Spleen (tissue), 11 donors: ENCODE results near the gene UNC13B. TPM values are rescaled to one million over a fixed set of nuclear protein-coding genes. Genes with fewer than 3 reads are reported as not detected.

ENCODE experiments used
- DNase-seq: peaks from one replicate; pipeline ENCODE4 v3.0.0-alpha.2; 2020
- H3K27ac ChIP-seq, 8 donors: fragments of 200-600 bp; sonication (generic) in 7 of 8; 1 replicate in 4 of 8; 2 replicates in 4 of 8; pipeline versions ENCODE4 v1.5.0 to v1.8.0; 2016 to 2021; ENCODE audit warnings: inconsistent platforms in 4 of 8, mild to moderate bottlenecking in 4 of 8, moderate library complexity in 1 of 8
- H3K27me3 ChIP-seq, 7 donors: fragments of 200-600 bp; sonication (generic) in 6 of 7; replicated peaks in 1 of 7; 1 replicate in 4 of 7; 2 replicates in 3 of 7; pipeline versions ENCODE4 v1.5.0 to v1.8.0; 2016 to 2021; ENCODE audit warnings: inconsistent platforms in 3 of 7, mild to moderate bottlenecking in 1 of 7
- H3K36me3 ChIP-seq, 6 donors: fragments of 200-600 bp; sonication (generic) in 5 of 6; 1 replicate in 4 of 6; 2 replicates in 2 of 6; pipeline versions ENCODE4 v1.5.0 to v1.8.0; 2016 to 2021; ENCODE audit warnings: inconsistent platforms in 2 of 6
- H3K4me1 ChIP-seq, 6 donors: fragments of 200-600 bp; sonication (generic) in 5 of 6; 1 replicate in 3 of 6; 2 replicates in 3 of 6; pipeline versions ENCODE4 v1.5.0 to v1.8.0; 2016 to 2021; ENCODE audit warnings: inconsistent platforms in 3 of 6
- H3K4me3 ChIP-seq, 8 donors: fragments of 200-600 bp; sonication (generic) in 7 of 8; 1 replicate in 4 of 8; 2 replicates in 4 of 8; pipeline versions ENCODE4 v1.5.0 to v1.8.0; 2016 to 2021; ENCODE audit warnings: inconsistent platforms in 4 of 8, mild to moderate bottlenecking in 4 of 8, moderate library complexity in 2 of 8
- H3K9me3 ChIP-seq, 8 donors: fragments of 200-600 bp; sonication (generic) in 7 of 8; 1 replicate in 4 of 8; 2 replicates in 4 of 8; pipeline versions ENCODE4 v1.5.0 to v1.8.0; 2016 to 2021; ENCODE audit warnings: inconsistent platforms in 4 of 8
- POLR2A ChIP-seq, 3 donors: fragments of 450-650 bp; IDR thresholded peaks; one replicate each; pipeline ENCODE4 v1.5.1; 2017; ENCODE audit warnings: antibody characterized with exemption in 3 of 3, mild to moderate bottlenecking in 1 of 3
- POLR2AphosphoS5 ChIP-seq, 3 donors: sonication (generic); formaldehyde crosslinking; IDR thresholded peaks; one replicate each; pipeline ENCODE4 v1.5.1; 2017; ENCODE audit warnings: antibody characterized with exemption in 3 of 3
- whole genome bisulfite sequencing, 5 donors: extraction: QIAGEN DNeasy Blood & Tissue Kit in 3 of 5; methylation state at CpG; one replicate each; pipeline versions ENCODE4 v1.1.5 to v1.1.7; 2013 to 2018; 5-methylcytosine and 5-hydroxymethylcytosine counted together
- intact Hi-C: fragments of 100-400 bp; cut with DNase I; formaldehyde crosslinking; loops from one replicate; pipeline ENCODE4 v1.15.0; 2023; ENCODE audit warnings: low total_unique reads
- polyA plus RNA-seq, 3 donors: library from polyadenylated mRNA; stranded (reverse); fragments of 200-250 nt; gene quantifications; one replicate each; pipeline ENCODE4 v1.2.1, GENCODE V29; 2013
- total RNA-seq, 7 donors: library from RNA; depleted of rRNA in 3 of 7; stranded (reverse); fragments of >200 nt in 3 of 7; fragmentation: NEBNext Ultra II Directional in 4 of 7; extraction: Animal tissue kit (Norgen Biotek cat#: 25700) in 4 of 7; gene quantifications; one replicate each; pipeline versions ENCODE4 v1.1.0 to v1.2.1, GENCODE V29; 2016 to 2021
- TF ChIP-seq, protein P1 (sequence below), 11 experiments: fragments of 200-600 bp in 7 of 11; fragments of 450-650 bp in 4 of 11; sonication (generic) in 4 of 11; IDR thresholded peaks in 8 of 11; conservative IDR thresholded peaks in 3 of 11; 1 replicate in 7 of 11; 2 replicates in 4 of 11; pipeline versions ENCODE4 v1.4.0 to v1.8.0; 2016 to 2021; ENCODE audit warnings: antibody characterized with exemption in 11 of 11, inconsistent platforms in 4 of 11, mild to moderate bottlenecking in 1 of 11
- donor health status: healthy with polysubstance abuse.
- donor health status: DM: no; HTN: no; CAD: no; lungs with moderate emphysema.
- donor health status: DM: no; HTN: no; CAD: no.
- donor health status: Bipolar disorder and iron deficiency.
- donor health status: healthy.
- donor health status: DM: no; HTN: no; CAD: no.
- donor health status: DM: yes; HTN: yes; CAD: no.

UNC13B gene
- total and polyA plus RNA-seq, 10 donors, result 2.4 to 18.7 (median 12.1) TPM

- intact Hi-C loops, result no loop called here
- no peak overlapping the region for H3K4me3 ChIP-seq
- no peaks in the 10 kb centered on the region for H3K36me3 ChIP-seq
- TF ChIP-seq POLR2A (IDR thresholded peaks at IDR 0.05) (no peak), POLR2AphosphoS5 (IDR thresholded peaks at IDR 0.05) (no peak)
- TF ChIP-seq, protein P1, sequence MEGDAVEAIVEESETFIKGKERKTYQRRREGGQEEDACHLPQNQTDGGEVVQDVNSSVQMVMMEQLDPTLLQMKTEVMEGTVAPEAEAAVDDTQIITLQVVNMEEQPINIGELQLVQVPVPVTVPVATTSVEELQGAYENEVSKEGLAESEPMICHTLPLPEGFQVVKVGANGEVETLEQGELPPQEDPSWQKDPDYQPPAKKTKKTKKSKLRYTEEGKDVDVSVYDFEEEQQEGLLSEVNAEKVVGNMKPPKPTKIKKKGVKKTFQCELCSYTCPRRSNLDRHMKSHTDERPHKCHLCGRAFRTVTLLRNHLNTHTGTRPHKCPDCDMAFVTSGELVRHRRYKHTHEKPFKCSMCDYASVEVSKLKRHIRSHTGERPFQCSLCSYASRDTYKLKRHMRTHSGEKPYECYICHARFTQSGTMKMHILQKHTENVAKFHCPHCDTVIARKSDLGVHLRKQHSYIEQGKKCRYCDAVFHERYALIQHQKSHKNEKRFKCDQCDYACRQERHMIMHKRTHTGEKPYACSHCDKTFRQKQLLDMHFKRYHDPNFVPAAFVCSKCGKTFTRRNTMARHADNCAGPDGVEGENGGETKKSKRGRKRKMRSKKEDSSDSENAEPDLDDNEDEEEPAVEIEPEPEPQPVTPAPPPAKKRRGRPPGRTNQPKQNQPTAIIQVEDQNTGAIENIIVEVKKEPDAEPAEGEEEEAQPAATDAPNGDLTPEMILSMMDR (IDR thresholded peaks at IDR 0.05 in 8 of 11, conservative IDR thresholded peaks at IDR 0.05 in 3 of 11), result no peak
- no peak overlapping the region for H3K27ac ChIP-seq
- DNase-seq, result no peak
- H3K27me3 ChIP-seq, result no peaks in the 10 kb centered on the region
- H3K4me1 ChIP-seq, result no peaks in the 10 kb centered on the region
- 89 to 93% (median 91%) methylated on average over 6 of the region's 6 CpGs for WGBS, 5 donors
- H3K9me3 ChIP-seq, result peaks cover 0 to 35% (median 18%) of the 10 kb centered on the region in 8 donors
Measured at GRCh38 chr9:35220659-35221338, 59.0 kb downstream of the UNC13B start.

DNA sequence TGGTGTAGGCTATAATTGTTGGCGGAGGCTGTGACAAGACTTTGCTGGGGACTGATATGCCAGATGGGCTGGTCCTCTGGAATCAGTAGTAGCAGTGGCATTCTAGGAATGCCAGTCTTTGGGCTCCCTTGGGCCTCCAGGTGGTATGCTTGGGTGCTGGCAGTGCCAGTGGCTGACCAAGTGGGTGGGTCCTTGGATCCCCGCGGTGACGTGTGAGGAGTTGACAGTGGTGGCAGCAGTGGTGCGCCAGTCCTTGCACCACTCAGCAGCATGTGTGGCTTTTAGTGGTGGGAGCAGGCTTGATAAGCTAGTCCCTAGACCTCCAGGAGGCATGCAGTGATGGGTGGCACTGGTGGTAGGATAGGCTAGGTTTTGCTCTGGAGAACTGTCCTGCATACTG is 63.9 kb downstream of the UNC13B start:
- H3K27ac ChIP-seq, result no peak overlapping the region
- H3K4me3 ChIP-seq, result no peak overlapping the region
- 83 to 98% (median 96%) methylated on average over 5 of the region's 5 CpGs for WGBS, 5 donors
- TF ChIP-seq POLR2A (IDR thresholded peaks at IDR 0.05) (no peak), POLR2AphosphoS5 (IDR thresholded peaks at IDR 0.05) (no peak)
- TF ChIP-seq, protein P1 (IDR thresholded peaks at IDR 0.05 in 8 of 11, conservative IDR thresholded peaks at IDR 0.05 in 3 of 11), result no peak
- no peak for DNase-seq
- intact Hi-C loops, result no loop called here
- H3K36me3 ChIP-seq, result no peaks in the 10 kb centered on the region
- H3K27me3 ChIP-seq, result no peaks in the 10 kb centered on the region
- peaks cover 0 to 6% (median 0%) of the 10 kb centered on the region in 6 donors for H3K4me1 ChIP-seq
- H3K9me3 ChIP-seq, result peaks cover 0 to 34% (median 16%) of the 10 kb centered on the region in 8 donors

DNA sequence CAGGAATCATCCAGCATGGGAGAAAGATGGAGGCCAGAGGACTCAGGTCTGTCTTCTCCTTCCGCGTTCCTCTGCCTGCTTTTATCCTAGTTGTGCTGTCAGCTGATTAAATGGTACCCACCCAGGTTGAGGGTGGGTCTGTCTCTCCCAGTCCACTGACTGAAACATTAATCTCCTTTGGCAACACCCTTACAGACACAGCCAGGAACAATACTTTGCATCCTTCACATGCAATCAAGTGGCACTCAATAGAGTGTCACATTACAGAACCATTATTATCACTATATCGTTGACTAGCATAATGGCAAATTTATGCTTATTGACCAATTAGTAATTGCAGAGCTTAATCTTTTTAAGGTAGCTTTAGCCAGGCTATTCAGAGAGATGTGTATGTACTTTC is 64.8 kb downstream of the UNC13B start:
- Histone ChIP-seq H3K4me1 (peaks cover 0 to 6% (median 0%) of the 10 kb centered on the region in 6 donors), H3K36me3 (no peaks in the 10 kb centered on the region), H3K27me3 (no peaks in the 10 kb centered on the region), H3K4me3 (no peak overlapping the region), H3K9me3 (peaks cover 0 to 34% (median 16%) of the 10 kb centered on the region in 8 donors), H3K27ac (no peak overlapping the region)
- no peak for DNase-seq
- intact Hi-C loops, result no loop called here
- WGBS, 5 donors, result 86 to 97% (median 91%) methylated on average over 3 of the region's 3 CpGs
- TF ChIP-seq, protein P1 (IDR thresholded peaks at IDR 0.05 in 8 of 11, conservative IDR thresholded peaks at IDR 0.05 in 3 of 11), result no peak
- no peak for TF ChIP-seq POLR2AphosphoS5 (IDR thresholded peaks at IDR 0.05)
- no peak for TF ChIP-seq POLR2A (IDR thresholded peaks at IDR 0.05)

DNA sequence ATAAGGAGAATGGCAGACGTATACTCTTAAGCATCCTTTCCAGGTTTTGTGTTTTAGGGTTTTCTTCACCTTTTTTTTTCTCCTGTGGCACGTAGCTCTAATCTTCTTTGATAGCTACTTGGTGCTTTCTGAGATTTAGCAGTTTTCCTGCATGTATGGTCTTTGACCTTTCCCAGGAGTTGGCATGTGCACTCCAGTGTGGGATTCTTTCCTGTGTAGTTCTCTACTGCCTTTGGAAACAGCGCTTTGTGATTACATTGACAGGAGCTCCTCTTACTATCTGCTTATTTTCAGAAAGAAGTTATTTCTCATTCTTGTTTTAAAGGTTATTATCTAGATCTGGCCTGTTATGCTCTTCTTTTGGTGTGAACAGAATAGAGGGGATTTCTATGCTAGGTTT is 65.5 kb downstream of the UNC13B start:
- H3K36me3 ChIP-seq, result no peaks in the 10 kb centered on the region
- WGBS, 5 donors, result 62 to 84% (median 79%) methylated on average over 3 of the region's 3 CpGs
- no peaks in the 10 kb centered on the region for H3K27me3 ChIP-seq
- no peak overlapping the region for H3K4me3 ChIP-seq
- H3K9me3 ChIP-seq, result peaks cover 0 to 29% (median 16%) of the 10 kb centered on the region in 8 donors
- no peak for DNase-seq
- peaks cover 0 to 6% (median 0%) of the 10 kb centered on the region in 6 donors for H3K4me1 ChIP-seq
- H3K27ac ChIP-seq, result no peak overlapping the region
- intact Hi-C loops, result no loop called here
- TF ChIP-seq, protein P1 (IDR thresholded peaks at IDR 0.05 in 8 of 11, conservative IDR thresholded peaks at IDR 0.05 in 3 of 11), result no peak
- no peak for TF ChIP-seq POLR2AphosphoS5 (IDR thresholded peaks at IDR 0.05)
- TF ChIP-seq POLR2A (IDR thresholded peaks at IDR 0.05), result no peak
